T-helper 9 cell (primary cell): Measurements from ENCODE around the gene SLC12A7.
"Not testable (repeated sequence)": the region's sequence is repeated elsewhere in the genome, so short reads cannot be mapped to it uniquely, and the experiment has no call there.

Experiments
- DNase-seq: peaks from one replicate; pipeline ENCODE4 v3.0.0-alpha.2; 2020

Gene SLC12A7

DNA sequence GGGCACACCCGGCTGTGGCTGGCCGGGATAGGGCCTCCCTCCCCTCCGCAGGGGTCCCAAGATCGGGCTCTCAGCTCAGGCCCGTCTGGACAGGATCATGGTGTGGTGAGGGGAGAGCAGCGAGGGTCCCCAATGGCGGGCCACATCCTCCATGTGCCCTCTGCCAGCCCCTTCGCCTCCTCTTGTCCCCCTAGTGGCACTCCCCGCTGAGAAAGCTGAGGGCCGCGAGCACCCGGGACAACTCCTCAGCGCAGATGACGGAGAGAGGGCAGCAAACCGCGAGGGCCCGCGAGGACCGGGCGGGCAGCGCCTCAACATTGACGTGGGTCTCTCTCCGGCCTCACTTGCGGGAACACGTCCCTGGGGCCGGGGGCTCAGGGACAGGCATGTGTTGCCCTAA lies 78.7 kb downstream of the SLC12A7 start:
- no peak for DNase-seq

DNA sequence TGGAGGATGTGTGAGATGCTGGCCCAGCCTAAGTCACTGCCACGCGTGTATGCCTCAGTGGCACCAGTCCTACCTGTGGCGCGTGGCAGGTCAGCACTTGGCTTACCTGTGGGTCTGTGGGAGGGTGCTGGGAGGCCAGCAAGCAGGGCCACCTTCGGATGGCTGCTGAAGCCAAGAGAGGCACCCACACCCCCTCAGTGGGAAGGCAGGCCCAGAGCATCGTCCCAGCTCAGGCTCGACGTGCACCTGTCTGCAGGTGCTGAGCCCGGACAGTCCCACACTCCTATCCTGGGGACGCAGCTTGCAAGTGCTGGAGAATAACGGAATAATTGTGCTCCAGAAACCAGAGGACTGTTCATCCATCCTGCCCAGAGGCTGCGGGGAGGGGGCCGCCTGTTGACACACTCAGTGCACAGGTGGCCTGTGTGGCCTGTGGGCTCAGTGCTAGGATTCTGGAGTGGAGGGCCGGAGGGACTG lies 79.3 kb downstream of the SLC12A7 start:
- no peak for DNase-seq

DNA sequence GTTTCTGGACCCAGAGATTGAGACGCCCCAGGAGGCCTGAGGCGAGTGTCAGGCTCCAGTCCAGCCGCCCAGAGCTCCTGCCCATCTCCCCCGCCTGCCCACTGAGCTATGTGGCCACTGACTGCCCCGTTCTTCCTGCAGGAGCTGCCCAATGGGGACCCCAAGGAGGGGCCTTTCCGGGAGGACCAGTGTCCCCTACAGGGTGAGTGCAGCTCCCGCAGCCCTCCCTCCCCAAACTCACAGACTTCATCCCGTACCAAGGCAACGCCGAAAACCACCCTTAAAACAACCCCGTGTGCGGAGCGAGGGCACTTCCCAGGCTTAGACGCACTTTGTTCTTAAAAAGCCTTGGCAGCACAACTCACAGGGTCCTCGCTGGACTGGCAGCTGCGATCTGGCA lies 79.9 kb downstream of the SLC12A7 start:
- no peak for DNase-seq

DNA sequence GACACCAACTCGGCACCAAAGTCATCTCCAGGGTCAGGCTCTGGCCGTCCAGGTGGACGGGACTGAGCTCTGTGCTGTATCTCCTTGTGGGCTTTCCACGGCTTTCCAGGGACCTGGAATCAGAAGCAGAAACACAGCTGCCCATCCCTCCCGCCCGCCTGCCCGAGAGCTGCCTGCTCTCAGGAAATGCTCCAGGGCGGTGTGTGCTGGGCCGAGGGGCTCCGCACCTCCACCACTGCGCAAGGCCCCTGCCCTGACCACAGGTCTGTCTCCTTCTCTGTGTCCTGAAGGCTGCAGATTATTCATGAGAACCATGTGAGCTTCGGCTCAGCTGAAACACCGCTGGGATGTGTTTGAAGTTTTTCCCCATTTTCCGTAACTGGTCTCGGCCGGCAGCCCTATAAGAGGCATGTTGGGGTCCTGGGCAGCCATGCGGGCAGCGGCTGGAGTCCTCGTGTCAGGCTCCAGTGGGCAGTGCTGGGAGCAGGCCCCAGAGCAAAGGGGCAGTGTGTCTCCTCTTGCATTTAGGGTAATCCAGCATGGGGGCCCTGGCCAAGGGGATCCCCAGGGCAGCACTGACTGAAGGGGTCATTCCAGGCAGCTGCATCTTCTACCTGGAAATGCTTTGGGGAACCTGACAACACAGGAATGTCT lies 80.4 kb downstream of the SLC12A7 start:
- DNase-seq, result no peak

DNA sequence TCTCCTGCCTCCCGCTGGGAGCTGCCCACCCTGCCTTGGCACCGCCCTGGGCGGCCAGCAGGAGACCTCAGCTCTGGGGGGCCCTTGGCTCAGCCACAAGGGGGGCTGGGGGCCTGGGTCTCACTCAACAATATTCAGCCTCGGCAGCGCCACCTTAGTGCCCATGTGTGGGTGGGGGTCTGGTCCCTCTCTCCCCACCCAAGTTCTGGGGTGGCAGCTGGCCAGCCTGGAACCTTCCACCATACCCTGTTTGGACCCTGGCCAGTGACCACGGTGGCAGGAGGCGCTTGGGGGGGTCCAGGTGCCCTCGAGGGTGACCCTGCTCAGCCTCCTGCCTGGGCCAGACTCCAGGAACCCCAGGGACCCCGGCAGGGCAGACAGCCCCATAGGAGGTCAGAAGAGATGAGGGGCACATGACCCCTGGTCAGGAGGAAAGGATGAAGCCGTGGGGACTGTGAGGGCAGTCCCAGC lies 81.0 kb downstream of the SLC12A7 start:
- no peak for DNase-seq

DNA sequence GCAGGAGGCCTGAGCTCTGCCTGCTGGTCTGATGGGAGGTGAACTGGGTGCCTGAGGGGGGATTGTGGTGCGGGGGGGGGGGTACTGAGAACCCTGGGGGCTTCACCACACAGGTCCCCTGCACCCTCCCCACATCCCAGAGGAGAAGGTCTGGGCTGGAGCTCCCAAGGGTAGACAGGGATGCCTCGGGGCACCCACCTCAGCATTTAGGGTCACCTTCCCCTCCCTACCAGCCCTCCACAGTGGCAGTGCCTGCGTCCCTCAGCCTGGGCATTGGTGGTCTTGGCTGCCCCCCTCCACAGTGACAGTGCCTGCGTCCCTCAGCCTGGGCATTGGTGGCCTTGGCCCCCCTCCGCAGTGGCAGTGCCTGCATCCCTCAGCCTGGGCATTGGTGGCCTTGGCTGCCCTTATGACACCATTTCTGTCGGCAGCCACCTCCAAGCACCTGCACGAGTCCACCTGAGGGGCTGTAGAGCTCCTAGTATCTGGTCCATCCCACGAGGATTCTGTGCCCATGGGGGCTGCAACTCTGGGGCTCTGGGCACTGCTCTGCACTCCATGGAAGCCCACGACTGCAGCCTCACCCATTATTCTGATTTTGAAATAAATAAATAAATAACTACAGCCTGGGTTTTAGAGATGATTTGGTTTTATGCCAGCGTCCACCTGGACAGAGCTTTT lies 81.8 kb downstream of the SLC12A7 start:
- DNase-seq, result no peak

DNA sequence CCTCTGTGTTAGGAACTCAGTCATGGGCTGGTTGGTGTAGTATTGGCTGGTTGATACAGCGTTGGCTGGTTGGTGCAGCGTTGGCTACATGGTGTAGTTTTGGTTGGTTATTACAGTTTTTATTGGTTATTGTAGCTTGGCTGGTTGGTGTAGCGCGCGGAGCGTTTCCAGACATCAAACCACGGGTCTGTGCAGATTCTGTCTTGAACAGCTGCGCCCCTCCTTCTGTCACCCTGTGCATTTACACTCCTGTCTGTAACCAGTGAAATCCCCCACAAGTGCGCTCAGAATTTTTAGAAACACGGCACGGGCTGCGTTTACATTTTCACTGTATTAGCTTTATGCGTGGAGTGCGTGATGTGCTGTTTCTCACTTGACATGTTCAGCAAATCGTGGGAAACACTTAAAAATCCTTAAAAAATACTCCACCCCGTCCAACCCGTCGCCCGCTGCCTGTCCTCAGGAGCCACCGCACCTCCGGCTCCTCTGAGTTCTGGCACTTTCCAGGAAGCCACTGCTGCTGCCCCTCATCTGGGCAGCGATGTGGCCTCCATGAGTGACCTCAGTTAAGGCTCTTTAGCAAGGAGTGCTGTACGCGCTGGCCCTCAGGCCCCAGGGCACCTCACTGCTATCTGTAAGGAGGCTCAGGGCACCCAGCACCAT lies 82.5 kb downstream of the SLC12A7 start:
- DNase-seq, result no peak

DNA sequence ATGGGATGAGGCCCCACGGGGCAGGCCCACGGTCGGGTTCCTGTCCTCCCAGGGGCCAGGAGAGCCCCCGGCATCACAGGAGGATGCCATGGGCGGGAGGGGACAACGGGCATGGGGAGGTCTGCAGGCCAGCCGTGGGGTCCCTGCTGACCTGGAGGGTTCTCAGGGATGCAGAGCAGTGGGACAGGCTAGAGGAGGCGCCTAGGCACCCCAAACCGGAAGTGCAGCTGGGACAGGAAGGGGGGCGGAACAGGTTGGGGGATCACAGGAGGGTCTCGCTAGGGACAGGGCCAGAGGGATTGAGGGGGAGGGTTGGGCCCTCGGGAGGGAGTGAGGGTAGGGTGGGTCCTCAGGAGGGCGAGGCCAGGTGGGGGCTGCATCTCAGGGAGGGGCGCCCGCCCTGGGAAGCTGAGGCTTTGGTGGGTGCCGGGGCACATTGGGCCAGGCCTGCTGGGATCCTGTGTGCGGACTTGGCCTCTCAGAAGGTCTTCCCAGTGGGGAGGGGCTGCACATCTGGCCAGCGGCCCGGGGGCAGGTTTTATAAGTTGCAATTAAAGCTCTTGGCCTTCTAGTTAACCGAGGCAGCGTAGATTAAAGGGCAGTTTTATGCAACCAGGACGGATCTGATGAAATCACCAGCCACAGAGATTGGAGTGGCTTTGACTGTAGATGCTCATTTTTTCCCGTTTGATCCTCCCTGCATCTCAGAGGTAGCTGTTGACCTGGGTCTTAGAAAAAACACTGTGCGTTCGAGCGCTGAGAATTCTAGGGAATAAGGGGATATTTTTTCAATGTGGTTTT lies 83.2 kb downstream of the SLC12A7 start:
- no peak for DNase-seq

DNA sequence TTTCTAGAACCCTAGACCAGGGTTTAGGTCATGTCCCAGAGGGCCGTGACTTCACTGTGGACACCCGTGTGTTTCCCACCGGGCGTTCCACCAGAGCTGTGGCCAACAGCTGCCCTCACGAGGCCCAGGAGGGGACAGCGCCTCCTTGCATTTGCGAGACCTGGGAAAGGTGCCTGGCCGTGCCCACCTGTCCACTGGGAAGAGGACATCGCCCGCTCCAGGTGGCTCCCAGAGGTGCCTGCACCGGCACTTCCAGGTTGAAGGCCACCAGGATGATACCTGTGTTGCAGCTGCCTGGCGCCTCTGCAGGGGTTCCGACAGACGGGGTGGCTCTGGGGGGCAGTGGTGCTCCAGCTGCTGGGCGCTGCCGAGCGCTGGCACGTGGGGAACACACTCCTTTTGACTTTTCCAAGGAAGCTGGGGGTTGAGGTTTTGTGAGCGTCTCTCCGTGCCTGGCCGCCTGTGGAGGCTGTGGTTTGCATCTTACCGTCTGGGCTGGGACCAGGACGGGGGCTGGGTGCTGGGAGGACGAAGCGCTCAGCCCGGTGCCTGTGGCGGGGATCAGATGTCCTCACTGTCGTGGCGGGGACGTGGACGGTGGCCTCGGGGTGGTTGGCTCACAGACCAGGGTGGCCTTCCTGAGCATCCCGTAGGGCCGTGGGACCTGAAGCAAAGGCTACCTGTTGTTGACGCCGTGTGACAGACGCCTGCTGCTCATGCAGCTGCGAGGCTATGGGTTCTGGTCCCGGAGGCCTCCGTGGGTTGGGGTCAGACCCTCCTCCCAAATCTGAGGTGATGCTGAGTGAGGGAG lies 84.0 kb downstream of the SLC12A7 start:
- no peak for DNase-seq

DNA sequence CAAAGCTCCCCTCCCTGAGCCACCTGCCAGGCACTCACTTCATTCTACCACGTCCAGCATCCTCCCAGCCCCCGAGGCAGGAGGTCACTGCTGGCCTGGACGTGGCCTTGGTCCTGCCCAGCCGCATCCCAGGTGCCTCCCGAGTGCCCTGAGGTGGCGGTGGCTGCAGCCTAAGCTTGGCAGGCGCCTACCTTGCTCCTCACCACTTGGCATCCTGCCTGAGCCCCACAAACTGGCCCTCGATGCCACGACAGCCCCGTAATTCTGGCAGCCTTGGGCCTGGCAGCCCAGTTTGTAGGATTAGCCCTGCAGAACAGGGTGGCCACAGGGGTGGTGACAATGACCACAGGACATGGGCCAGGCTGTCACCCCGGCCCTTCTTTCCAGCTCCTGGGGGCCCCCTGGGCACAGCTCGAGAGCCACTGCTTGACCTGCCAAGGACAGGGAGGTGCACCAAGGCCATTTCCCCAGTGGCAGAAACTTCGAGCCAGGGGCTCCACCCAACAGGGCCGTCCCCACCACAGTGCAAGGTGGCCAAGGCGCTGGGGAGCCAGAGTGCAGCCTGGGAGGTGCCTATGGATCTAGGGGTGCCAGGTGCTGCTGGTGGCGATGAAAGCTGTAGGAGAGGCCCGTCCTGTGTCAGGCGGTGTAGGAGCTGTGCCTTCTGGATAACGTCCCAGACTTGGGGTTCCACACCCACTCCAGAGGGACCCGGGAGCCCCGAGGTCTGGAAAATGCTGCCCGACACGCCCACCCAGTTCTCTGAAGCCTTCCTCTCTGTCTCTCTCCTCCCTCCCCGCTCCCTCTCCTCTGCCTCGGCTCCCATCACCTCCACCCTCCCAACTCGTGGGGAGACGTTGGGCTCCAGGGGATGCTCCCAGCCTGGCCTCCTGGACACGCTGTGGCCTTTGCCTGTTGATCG lies 84.9 kb downstream of the SLC12A7 start:
- DNase-seq, result no peak

DNA sequence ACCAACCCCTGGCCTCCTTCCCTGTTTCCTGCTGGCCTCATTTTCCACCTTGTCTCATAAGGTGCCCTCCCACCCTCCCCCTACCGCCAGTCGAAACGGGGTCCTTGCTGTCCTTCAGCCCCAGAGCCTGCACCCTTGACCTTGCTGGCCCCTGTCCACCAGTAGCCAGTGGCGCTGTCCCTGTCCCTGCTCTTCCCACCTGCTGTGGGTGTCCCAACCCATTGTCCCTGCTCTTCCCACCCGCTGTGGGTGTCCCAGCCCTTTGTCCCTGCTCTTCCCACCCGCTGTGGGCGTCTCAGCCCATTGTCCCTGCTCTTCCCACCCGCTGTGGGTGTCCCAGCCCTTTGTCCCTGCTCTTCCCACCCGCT lies 89.9 kb downstream of the SLC12A7 start:
- DNase-seq, result not testable (repeated sequence)

DNA sequence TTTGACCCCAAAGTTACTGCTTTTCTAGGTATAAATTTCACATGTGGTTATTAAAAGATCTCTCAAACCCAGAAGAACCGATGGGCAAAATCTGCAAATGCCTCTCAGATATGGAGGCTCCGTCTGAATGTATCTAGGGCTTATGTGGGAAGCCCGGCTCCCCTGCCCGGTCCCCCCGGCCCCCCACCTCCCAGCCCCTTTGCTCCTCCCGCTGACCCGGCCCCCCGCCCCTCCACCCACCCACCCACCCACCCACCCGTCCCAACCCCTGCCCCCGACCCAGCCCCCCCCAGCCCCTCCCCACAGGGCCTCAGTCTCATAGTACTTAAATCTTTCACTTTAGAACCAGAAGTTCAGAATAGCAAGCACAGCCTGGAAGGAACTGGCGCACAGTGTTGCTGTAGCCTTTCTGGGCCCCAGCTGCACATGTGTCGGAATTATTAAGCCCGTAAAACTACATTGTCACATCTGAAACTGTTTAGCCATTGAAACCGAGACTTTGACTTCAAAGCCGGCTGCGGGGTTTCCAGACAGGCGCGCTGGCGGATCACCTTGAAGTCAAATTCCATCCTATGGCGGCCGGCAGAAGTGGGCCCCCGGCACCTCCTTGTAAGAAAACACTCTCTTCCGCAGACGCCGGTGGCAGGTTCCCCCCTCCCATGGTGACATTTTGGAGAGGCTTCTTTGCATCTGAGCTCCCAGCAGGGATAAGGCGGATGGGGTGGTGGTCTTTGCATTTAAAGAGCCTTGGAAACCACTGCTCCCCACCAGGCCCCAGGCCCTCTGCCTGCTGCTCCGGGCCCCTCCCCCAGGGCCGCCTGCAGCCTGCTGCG lies 90.5 kb downstream of the SLC12A7 start:
- no peak for DNase-seq

DNA sequence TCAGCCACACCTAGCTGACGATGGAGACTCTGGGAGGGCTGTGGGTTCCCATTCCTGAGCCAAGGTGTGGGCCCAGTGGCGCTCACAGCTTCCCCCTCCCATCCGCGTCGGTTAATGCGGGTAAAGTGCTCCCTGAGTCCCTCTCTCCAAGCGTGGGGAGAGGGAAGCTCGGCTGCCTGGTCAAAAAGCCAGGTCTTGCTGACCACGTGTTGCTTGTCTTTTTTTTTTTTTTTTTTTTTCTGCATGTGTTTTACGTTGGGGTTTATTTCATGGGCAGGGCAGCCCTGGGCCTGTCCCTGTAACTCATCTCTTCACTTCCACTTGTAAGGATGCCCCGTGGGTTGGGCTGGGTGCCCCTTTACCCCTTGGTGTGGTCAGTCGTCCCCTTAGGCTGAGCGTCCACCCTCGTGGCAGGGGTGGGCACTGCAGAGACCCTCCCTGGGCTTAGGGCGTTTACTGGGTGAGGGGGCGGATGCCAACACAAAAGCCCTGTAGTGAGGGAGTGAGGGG lies 91.4 kb downstream of the SLC12A7 start:
- DNase-seq, result no peak

DNA sequence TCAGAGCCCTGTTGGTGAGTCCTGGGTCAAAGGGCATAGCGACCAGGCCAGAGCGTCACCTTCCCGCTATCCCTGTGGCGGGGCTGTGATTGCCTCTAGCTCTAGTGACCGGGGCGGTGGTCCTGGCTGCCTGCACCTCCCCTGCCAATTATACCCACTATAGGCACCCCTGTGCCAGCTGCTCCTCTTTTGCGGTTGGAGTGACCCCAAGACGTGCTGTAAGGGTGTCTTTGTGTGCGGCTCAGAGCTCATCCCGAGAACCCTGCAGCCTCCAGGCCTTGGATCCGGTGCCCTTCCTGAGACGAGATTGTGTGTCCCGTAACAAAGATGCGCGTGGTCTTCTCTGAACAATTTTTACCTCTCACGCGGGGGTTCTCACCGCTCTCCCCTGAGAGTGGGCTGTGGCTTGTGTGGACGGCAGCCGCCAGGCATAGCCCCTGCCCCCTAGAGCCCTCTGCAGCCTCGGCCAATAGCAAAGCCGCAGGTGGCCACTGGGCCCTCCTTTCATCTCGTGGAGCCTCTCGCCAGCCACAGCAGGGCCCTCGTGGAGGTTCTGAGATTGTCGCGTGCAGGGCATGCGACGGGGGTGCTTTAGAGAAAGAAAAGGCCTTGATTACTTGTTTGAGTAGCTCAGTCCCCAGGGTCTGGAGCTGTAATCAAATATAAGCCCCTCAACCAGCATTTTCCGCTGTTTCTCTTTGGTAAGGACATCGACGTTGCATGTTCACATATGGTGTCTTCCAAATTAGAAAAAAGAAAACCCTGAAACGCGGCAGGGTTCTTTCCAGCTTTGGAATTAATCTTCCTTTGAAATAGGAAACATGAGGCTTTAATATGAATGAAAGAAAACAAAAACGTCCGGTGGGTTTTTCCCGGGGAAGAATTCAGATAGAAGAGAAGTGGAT lies 92.6 kb downstream of the SLC12A7 start:
- DNase-seq, result no peak

DNA sequence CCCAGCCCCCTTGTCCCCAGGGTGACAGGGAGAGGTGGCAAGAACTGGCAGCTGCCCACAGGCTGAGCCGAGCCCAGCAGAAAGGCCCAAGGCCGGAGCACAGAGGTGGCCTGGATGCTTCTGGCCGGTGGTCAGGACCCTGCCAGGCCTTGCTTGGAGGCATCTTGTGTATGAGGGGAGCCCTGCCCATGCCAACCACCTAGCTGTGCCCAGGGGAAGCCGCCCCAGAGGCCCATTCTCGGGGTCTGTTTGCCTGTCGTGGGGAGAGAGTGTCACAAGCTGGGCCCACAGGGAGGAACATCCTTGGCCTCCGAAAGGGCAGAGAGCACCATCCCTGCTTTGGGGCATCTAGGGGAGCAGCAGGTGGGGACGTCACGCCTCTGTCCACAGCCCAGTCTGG lies 93.3 kb downstream of the SLC12A7 start:
- no peak for DNase-seq

DNA sequence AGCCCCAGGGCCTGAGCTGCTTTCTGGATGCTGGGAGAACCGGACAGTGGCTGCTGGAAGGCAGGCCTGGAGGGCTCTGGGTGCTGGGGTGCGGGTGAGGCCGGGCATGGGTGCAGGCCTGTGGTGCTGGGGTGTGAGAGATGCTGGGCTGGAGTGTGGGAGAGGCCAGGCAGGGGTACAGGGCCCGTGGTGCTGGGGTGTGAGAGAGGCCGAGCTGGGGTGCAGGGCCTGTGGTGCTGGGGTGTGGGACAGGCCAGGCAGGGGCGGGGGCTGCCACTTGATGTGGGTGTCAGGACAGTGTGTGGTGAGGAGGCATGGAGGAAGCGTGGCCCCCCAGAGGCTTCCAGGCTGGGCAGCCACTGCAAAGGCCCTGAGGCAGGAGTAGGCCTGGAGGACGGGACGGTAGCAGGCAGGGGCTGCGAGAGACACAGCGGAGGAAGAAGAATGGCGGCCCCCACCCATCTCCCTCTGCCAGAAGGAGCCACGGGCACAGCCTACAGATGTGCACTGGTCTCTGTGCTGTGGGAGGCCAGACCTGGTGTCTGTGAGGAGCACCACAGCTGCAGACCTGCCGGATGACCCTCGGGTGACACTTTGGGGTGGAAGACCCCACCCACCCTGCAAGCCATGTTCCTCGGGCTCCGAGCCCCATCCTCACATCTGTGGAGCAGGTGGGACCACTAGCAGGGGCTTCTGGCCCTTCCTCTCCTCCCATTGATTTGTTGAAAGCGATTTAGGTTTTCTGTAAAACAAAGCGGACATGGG lies 94.0 kb downstream of the SLC12A7 start:
- DNase-seq, result no peak

DNA sequence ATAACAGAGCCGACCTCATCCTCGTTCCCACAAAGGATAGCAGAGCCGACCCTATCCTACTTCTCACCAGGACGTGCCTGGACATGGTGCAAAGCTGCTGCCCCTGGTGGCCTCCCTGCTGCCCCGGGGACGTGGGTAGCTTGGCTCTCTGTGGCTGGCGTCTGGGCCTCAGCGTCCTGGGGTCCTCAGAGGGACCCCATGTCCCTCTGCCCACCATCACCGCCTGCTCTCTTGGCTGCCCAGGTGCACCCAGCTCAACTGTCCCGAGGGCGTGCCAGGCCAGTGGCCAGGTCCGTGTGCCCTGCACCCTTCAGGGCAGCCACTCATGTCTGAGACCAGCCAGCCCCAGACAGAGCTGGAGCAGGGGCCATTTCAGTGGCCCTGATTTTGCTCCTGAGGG lies 94.8 kb downstream of the SLC12A7 start:
- DNase-seq, result no peak

DNA sequence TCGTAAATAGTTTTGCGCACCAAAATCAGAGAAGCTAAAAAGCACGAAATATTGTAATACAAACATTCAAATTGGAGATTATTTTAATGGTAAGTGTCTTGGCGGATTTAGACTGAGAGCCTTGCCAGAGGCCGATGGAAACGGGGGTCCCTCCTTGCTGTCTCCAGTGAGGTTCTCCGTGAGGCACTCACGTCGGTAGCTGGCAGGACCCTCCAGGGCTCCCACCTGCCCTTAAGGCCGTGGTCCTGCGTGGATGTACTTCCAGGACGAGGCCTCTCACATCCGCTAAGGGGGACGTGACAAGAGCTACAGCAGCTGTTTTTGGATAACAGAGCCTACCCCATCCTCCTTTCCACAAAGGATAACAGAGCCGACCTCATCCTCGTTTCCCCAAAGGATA lies 95.4 kb downstream of the SLC12A7 start:
- DNase-seq, result no peak
